NB4 (cell line): Measurements from ENCODE around the gene MAIP1.

Experiments
- MYC ChIP-seq: IDR thresholded peaks from 2 replicates; pipeline ENCODE4 v1.6.1; 2011; ENCODE audit warnings: low read depth, low read length
- POLR2A ChIP-seq: IDR thresholded peaks from 2 replicates; pipeline ENCODE4 v1.6.1; 2011; ENCODE audit warnings: mild to moderate bottlenecking; ENCODE audit not compliant: insufficient read length; ENCODE audit errors: extremely low read depth
- TF ChIP-seq, protein P1 (sequence below): IDR thresholded peaks from one replicate; pipeline ENCODE4 v1.5.1; 2012; ENCODE audit warnings: low read depth, low read length
- TF ChIP-seq, protein P2 (sequence below): IDR thresholded peaks from 2 replicates; pipeline ENCODE4 v1.6.1; 2011; ENCODE audit warnings: low read depth, low read length

DNA sequence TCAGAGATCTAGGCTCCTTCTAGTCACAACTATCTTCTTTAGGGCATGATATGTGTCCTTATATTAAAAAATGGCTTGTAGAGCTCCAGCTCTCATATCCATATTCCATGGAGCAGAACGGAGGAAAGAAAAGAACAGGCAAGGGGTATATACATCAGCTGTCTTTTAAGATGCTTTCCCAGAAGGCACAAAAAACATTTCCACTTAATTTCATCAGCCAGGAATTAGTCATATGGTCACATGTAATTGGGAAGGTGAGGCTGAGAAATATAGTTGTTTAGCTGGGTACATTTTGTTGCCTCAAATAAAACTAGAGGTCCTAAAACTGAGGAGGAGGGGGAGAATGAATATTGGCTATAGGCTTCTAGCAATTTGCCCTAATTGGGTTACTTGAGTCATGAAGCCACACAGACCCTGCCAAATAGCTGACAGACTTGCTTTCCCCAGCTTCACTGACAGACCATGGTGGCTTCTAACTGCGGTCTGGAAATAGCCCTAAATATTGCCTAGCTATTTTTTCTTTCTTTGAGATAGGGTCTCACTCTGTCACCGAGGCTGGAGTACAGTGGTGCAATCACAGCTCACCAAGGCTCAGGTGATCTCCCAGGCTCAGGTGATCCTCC is 20.0 kb downstream of the MAIP1 start:
- TF ChIP-seq, protein P1, sequence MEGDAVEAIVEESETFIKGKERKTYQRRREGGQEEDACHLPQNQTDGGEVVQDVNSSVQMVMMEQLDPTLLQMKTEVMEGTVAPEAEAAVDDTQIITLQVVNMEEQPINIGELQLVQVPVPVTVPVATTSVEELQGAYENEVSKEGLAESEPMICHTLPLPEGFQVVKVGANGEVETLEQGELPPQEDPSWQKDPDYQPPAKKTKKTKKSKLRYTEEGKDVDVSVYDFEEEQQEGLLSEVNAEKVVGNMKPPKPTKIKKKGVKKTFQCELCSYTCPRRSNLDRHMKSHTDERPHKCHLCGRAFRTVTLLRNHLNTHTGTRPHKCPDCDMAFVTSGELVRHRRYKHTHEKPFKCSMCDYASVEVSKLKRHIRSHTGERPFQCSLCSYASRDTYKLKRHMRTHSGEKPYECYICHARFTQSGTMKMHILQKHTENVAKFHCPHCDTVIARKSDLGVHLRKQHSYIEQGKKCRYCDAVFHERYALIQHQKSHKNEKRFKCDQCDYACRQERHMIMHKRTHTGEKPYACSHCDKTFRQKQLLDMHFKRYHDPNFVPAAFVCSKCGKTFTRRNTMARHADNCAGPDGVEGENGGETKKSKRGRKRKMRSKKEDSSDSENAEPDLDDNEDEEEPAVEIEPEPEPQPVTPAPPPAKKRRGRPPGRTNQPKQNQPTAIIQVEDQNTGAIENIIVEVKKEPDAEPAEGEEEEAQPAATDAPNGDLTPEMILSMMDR: no peak
- TF ChIP-seq POLR2A (no peak), MYC (no peak)
- TF ChIP-seq, protein P2, sequence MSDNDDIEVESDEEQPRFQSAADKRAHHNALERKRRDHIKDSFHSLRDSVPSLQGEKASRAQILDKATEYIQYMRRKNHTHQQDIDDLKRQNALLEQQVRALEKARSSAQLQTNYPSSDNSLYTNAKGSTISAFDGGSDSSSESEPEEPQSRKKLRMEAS: no peak
